GM20000 (cell line): Measurements from ENCODE around the gene TCF25.
A peak's percentile ranks its signal among the peaks of the same experiment; 100 is the strongest.

Experiments
- DNase-seq: peaks from one replicate; pipeline ENCODE4 v3.0.0; 2012; ENCODE audit warnings: low spot score
- TF ChIP-seq, protein P1 (sequence below): IDR thresholded peaks from 2 replicates; pipeline ENCODE4 v1.5.1; 2012; ENCODE audit warnings: mild to moderate bottlenecking, control low read depth; ENCODE audit errors: extremely low read depth, missing control alignments

Gene TCF25

DNA sequence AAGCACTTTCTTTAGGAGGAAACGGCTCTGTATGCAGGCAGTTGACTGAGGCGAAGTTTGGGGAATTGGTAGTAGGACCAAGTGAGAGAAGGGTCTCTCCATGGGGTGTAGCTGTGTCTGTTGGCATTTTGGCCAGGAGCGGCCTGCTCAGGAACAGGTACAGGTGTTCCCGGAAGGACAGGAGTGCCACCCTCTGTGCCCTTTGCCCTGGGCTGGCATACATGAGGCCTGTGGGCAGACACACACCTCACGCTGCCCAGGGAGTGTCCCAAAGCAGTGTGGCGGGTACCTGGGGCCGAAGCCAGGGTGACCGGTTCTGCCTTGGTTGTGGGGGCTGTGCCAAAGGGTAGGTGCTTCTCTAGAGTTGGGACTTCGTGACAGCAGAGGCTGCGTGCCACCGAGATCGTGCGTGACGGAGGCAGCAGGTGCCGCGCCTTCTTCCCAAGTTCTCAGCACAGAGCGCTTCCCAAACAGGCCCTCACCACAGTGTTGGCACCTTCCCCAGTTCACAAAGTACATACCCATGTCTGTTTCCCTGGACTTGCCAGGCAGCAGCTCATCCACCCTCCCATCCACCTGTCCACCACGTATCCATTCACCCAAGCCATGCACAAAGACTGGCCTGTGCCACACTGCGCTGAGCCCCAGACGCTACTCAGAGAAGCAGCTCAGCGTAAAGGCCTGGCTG is 19.9 kb upstream of the TCF25 start:
- TF ChIP-seq, protein P1, sequence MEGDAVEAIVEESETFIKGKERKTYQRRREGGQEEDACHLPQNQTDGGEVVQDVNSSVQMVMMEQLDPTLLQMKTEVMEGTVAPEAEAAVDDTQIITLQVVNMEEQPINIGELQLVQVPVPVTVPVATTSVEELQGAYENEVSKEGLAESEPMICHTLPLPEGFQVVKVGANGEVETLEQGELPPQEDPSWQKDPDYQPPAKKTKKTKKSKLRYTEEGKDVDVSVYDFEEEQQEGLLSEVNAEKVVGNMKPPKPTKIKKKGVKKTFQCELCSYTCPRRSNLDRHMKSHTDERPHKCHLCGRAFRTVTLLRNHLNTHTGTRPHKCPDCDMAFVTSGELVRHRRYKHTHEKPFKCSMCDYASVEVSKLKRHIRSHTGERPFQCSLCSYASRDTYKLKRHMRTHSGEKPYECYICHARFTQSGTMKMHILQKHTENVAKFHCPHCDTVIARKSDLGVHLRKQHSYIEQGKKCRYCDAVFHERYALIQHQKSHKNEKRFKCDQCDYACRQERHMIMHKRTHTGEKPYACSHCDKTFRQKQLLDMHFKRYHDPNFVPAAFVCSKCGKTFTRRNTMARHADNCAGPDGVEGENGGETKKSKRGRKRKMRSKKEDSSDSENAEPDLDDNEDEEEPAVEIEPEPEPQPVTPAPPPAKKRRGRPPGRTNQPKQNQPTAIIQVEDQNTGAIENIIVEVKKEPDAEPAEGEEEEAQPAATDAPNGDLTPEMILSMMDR = no peak
- no peak for DNase-seq

DNA sequence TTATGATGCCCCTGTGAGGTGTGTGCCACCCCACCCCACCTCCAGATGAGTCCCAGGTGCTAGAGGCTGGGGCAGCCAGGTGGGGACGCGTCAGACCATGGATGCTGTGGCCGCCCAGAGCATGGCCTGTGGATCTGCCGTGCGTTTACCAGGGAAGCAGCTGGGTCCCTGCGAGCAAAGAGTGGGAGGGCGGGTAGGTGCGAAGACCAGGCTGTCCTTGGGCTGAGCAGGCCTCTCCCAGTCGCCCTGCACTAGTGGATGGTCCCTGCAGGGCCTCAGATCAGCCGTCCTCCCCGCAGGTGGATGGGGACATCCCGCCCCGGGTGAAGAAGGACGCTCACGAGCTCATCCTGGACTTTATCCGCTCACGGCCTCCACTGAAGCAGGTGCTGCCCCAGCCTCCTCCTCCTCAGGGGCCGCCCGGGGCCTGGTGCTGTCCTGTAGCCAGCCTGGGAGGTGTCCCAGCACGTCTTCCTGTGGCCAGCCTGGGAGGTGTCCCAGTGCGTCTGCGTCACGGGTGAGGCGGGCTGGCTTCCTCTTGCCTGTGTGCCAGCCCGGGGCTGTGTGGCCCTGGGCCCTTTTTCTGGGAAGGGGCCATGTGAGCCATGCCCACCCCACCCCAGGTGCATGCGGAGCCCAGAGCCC is 18.0 kb upstream of the TCF25 start:
- DNase-seq = peak; percentile 12
- TF ChIP-seq, protein P1 = no peak

DNA sequence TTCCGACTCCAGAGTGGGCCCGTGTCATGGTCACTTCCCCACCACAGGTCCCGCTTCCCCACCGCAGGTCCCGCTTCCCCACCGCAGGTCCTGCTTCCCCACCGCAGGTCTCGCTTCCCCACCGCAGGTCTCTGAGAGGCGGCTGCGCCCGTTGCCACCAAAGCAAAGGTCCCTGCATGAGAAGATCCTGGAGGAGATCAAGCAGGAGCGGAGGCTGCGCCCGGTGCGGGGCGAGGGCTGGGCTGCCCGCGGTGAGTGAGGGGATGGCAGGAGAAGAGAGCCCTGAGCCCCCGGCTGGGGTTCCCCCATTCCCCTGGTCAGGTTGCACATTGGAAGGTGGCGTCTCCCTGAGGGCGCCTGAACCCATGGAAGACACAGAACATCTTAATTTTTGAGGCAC is 17.4 kb upstream of the TCF25 start:
- TF ChIP-seq, protein P1 = no peak
- no peak for DNase-seq

DNA sequence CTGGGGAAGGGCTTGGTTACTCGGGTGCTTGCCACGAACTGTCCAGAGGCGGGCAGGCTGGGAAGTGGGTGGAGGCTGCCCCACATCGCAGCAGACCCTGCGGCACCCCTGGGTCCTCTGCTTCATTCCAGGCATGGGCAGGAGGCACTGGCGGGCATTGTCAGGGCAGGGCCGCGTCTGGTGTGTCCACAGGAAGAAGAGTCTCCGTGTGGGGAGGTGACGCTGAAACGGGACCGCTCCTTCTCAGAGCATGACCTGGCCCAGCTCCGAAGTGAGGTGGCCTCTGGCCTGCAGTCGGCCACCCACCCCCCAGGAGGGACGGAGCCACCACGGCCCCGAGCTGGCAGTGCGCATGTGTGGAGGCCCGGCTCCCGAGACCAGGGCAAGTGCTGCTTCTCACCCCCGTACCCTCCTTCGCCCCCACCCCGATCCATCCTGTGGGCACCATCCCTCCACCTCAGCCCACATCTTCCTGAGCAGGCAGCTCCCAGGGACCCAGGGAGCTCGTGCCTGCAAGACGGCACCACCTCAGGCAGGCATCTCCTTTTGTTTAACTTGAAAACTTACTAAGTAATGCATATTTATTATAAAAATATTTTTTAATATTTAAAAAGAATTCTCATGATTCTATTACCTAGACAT is 14.3 kb upstream of the TCF25 start:
- TF ChIP-seq, protein P1 = no peak

DNA sequence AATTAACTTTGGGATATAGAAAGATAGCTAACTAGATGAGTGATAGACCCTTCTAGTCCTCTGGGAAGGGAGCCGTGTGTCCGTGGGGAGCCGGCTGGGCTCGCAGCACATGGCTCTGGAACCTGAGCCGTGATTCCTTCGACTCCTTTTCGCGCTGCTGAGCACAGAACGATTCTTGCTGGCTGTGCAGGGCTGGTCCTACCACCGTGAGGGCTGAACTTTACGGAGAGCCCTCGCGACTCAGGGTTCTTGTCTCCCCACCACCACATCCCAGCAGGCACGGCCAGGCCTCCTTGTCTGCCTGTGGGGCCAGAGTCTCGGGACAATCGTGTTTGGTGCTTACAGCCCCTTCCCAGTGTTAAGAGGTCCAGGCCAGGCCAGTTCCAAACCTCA is 13.8 kb upstream of the TCF25 start:
- no peak for DNase-seq
- TF ChIP-seq, protein P1 = no peak

More for the DNA sequence above, 14.3 kb upstream of the TCF25 start:
- DNase-seq = no peak

DNA sequence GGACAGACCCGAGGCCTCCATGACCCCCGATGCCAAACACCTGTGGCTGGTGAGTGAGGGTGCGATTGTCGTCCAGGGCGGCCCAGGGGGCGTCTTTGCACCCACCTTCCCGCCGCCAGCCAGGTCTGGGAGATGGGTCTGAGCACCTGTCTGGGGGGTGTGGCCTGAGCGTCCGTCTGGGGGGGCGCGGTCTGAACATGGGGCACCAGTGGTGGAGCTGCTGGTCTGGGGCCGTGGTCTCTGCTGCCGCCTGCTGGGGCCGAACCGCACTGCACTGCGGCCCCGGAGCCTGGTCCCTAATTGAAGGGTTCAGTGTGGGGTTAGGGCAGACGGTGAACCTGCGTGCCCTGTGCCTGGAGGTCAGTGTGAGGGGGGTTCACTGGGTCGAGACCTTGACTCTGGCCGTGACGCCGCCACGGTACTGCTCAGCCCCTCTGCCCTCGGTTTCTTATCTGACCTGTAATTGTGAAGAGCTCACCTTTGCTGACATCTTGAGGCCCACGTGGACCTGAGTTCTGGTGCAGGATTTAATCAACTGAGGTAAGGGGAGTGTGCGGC is 12.6 kb upstream of the TCF25 start:
- TF ChIP-seq, protein P1 = peak; percentile 100
- peak; percentile 95 for DNase-seq

DNA sequence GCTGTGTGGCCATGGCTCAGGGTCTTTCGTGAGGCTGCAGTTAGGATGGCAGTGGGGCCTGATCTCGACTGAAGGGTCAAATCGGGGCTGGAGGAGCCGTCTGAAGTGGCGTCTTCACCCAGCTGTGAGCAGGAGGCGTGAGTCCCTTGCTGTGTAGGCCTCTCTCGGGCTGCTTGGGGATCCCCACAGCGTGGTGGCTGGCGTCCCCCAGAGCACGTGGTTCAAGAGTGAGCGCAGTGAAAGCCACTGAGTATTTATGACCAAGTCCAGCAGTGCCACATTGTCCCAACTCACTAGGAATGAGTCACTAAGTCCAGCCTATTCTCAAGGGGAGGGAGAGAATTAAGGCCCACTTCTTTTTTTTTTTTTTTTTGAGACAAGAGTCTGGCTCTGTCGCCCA is 11.7 kb upstream of the TCF25 start:
- no peak for DNase-seq
- TF ChIP-seq, protein P1 = no peak
